ENCODE results near the gene DEFB125.

DEFB125 gene

GRCh38 chr20:145877-146276, 58.4 kb downstream of the DEFB125 start:
- DNase-seq (ENCODE audit: extremely low read depth in 1 of 2, low read depth in 1 of 2) = no peak

All from activated CD8-positive, alpha-beta memory T cell treated with anti-CD3 and anti-CD28 coated beads for 1 hour (primary cell).